NT2/D1 (cell line): ENCODE data around the gene YY2.

Source experiments
- SUZ12 ChIP-seq: IDR thresholded peaks from 2 replicates; pipeline ENCODE4 v1.6.1; 2011; ENCODE audit not compliant: insufficient read length, insufficient read depth; ENCODE audit errors: extremely low read depth
- YY1 ChIP-seq: IDR thresholded peaks from 2 replicates; pipeline ENCODE4 v1.6.1; 2011; ENCODE audit not compliant: insufficient read length, insufficient read depth
- ZNF274 ChIP-seq: IDR thresholded peaks from 2 replicates; pipeline ENCODE4 v1.6.1; 2011; ENCODE audit warnings: mild to moderate bottlenecking, low read depth, low read length

GRCh38 chrX:21847342-21847741 lies 8.4 kb upstream of the YY2 start:
- TF ChIP-seq YY1 (no peak), ZNF274 (no peak), SUZ12 (no peak)
